HG03095 (cell line): Measurements from ENCODE around the gene LZTR1.
"Not testable (repeated sequence)": the region's sequence is repeated elsewhere in the genome, so short reads cannot be mapped to it uniquely, and the experiment has no call there.

Source experiments
- ATAC-seq: cut with Tn5 transposase; IDR thresholded peaks from one replicate; pipeline ENCODE4 v1.9.1; 2021; ENCODE audit warnings: moderate library complexity; ENCODE audit not compliant: unreplicated experiment

The LZTR1 gene

DNA sequence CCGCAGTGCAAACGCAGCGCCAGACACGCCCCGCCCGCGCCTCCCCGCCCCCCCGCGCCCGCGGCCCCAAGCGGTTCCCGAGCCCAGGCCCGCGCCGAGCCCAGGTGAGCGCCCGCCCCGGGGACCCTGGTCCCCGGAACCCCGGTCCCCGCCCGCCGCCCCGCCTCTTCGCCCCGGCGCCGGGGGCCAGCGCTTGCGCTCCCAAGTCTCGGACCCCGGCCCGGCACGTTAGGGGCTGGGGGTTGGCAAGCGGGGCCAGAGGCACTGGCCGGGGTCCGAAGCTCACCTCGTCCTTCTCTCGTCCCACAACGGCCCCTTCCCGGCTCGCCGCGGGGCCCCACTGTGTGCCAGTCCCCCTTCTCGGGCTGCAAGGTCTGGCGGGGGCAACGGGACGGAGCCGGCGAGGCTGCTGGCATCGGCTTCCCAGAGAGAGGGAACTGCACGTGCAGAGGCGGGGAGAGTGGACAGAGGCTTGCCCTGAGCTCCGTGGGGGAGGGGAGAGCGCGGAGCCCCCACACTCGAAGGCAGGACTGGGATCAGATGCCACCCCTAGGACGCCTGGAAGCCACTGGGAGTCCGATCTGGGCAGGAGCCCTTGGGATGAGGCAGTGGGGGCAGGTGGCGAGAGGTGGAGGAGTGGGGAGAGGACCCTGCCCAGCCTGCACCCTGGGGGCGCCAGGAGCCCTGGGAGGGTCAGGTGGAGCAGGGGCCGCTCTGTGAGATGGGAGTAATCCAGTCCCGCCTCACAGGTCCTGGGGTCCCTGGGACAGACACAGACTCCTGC, 16.8 kb upstream of the LZTR1 start:
- ATAC-seq = no peak

DNA sequence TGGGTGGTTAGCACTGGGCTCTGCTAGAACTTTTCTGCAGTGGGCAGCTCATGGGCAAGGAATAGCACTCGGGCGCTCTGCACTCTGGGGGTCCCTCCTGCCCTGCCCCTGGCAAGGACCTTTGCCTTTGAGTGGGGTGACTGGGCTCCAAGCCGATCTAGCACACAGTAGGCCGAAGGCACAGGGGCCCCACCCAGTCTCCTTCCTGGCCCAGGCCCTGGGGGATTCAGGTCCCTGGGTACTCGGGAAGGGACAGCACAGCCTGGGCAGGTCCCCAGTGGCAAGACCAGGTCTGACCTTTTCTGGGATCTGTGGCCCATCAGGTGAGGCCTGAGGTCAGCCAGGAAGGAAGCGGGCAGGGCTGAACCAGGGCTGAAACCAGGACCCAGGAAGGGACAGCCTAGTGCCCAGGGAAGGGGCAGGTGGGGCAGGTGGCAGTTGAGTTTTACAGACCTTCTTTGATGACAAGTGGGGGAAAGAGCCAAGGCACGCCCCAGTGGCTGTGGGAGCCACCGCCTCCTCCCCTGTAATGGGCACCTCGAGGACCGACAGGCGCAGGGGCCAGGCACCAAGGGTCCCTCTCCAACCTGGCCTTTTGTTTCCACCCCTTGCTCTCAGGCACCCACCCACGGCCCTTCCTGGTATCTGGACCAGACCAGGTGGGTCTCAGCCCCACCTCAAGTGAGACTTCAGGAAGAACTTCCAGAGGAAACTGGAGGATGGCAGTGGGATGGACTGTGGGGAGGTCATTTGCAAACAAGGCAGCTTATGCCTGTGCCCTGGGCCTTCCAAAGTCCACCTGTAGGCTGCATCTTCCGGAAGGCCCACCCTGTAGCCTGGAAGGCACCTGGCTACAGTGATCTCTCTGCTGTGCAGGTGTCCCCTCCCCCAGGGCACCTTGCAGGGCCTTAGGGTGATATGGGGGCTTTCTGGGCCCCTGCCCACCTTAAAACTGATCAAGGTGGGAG, 15.9 kb upstream of the LZTR1 start:
- no peak for ATAC-seq

DNA sequence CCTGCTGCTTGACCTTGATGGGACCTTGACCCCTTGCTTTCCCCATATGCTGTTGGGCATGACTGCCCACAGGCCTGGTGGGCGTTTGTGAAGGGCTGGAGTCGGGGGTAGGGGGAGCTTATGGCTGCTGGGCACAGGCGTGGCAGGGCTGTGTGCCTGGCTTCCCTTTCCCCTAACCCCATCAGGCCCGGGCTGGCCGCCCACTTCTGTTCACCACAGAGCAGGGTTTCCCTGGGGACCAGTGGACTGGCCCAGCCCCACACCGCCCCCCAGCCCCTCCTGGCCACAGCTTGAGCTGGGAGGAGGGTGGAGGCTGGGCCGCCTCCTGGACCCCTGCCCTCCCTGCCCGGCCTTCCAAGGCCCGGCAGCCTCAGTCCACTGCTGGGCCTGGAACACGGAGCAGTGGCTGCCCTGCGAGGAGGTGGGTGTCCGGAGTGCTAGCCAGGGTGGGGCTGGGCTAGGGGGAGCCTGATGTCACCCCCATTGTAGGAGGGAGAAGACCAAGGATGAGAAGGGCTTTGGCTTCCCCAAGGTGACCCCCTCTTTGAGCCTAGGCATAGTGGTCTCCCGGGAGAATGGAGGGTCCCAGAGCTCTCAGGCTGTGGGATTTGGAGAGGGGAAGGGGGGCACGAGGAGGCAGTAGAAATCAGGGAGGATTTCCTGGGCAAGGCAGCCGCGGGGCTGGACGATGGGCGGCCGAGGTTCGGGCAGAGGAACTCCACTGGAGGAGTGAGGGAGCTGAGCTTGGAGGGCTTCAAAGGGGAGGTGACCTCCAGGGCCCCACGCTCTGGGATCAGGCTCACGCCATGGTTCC, 15.0 kb upstream of the LZTR1 start, which contains the start of gene AIFM3:
TSS of gene AIFM3 (plus strand) at position 373 of the 814 bp plus-strand sequence. CDS start 690 bp downstream, outside the sequence.
- no peak for ATAC-seq

DNA sequence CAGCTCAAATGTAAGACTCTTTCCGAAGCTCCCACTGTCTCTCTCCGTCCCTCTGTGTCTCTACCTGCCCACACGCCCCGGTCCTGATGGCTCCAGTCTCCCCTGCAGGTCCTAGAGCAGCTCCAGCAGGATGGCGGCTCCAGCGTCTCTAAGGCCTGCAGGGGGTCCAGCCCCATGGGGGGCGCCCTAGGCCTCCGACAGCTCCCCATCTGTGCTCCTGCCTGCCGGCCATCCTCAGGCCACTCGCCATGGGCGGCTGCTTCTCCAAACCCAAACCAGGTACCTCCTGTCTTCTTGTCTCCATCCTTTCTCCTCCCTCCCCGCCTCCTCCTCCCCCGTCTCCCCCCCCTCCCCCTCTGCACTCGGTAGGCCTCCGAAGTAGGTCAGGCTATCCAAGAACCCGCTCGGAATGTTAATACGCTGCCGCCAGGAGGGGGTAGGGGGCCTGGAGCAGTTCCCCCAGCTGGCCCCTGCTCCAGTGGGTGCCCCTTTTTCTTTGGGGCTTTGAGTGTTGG, 14.3 kb upstream of the LZTR1 start:
- ATAC-seq = no peak

DNA sequence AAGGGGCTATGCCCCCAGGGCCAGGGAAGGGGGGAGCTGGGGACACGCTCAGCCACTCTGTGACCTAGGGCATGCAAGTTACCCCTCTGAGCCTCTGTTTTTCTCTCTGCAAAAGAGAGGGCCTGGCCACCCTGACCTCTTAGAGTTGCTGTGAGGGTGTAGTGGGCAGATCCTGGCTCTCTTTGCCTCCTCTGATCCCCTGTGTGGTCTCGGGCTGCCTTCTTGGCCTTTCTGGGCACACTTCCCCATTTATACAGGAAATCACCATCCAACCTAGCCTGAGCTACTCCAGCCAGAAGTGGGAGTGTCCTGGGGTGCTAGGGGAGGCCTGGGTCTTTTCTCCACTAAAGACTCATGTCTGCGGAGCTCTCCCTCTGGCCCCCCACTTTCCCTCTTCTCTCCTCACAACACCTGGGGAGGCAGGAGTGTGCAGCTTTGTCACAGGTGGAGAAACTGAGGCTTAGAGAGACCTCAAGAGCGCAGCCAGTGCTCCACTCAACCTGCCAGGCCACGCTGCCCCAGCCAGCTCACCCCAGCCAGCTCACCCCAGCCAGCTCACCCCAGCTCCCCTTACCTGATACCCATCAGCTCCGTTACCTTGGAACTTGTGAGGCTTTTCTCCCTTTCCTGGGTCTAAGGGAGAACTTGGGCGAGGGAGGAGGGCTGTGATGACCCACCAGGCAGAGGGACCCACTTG, 13.7 kb upstream of the LZTR1 start:
- no peak for ATAC-seq

DNA sequence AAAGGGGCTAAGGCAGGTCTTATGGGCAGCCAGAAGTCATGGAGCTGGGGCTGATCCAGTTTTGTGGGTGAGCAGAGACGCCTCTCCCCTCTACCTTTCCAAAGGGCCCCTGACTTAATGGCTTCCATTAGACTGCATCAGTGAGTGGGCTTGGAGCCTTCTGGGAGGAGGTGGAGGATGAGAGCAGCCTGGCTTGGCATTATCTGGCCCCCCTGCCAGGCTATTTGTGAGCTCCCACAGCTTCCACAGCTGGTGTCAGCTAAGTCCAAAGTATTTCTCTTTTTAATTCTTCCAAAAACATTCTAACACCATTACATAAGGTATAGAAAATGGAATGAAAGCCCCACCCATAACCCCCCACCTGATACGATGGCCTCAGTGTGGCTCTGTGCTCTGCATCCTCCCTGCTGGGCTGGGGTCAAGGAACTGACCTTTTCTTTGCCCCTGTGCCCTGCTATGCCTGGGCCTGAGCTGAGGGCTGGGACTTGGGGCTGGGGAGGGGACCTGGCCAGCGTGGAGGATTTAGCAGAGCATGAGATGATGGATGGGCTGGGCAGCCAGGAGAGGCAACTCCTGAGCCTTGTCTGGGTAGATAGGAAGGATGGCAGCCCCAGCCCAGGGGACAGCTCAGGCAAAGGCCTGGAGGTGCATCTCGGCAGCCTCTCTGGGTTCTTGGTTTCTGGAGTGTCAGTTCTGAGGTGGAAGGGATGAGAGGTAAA, 11.0 kb upstream of the LZTR1 start:
- ATAC-seq = no peak

DNA sequence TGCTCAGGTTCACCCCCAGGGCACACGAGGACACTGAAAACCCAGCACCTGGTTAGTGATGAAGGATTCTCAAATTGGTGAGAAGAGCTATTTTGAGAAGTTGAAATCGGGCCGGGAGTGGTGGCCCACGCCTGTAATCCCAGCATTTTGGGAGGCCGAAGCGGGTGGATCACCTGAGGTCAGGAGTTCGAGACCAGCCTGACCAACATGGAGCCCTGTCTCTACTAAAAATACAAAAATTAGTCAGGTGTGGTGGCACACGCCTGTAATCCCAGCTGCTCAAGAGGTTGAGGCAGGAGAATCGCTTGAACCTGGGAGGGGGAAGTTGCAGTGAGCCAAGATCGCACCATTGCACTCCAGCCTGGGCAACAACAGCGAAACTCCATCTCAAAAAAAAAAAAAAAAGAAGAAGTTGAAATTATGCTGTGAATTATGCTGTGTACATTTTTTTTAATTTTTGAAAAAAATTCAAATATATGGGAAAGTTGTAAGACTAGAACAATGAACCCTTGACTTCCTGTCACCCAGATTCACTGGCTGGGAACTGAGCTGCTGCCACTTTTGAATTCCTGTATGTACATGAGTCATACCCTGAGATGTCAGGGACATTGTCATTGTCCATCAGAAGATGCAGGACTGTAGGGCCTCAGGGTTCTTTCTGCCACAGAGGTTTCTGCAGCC, 9.9 kb upstream of the LZTR1 start:
- ATAC-seq = not testable (repeated sequence)

DNA sequence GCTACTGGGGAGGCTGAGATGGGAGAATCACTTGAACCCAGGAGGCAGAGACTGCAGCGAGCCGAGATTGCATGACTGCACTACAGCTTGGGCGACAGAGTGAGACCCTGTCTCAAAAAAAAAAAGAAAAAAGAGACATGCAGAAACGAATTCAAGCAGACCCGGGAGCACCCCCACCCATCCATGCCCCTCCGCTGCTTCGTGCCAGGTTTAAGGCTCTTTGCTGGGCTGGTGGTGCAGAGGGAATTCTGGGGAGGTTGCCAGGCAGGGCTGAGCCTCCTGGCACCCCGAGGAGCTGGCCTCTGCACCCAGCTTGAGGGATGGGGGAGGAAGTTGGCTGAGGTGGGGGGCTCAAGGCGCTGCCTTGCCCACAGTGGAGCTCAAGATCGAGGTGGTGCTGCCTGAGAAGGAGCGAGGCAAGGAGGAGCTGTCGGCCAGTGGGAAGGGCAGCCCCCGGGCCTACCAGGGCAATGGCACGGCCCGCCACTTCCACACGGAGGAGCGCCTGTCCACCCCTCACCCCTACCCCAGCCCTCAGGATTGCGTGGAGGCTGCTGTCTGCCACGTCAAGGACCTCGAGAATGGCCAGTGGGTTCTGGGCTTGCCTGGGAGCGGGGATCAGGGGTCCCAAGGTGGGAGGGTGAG, 9.0 kb upstream of the LZTR1 start:
- ATAC-seq = no peak

DNA sequence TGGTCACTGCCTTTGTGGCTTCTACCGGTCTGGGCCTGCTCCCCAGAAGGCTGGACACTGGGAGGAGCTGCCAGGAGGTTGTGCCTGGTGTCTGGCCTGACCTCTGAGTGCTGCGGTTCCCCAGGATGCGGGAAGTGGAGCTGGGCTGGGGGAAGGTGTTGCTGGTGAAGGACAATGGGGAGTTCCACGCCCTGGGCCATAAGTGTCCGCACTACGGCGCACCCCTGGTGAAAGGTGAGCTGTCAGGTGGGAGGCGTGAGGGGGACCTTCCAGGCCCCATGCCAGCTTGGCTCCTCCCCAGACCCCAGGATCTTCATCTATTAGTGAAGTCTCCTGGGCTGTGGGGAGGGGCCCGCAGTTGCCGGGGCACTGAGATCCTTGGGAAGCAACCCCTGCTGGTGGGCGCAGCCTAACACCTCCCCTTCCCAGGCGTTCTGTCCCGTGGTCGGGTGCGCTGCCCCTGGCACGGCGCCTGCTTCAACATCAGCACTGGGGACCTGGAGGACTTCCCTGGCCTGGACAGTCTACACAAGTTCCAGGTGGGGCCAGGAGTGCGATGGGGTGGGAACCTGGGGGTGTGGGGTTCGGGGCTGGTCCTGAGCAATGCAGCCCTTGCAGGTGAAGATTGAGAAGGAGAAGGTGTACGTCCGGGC, 8.3 kb upstream of the LZTR1 start:
- no peak for ATAC-seq

DNA sequence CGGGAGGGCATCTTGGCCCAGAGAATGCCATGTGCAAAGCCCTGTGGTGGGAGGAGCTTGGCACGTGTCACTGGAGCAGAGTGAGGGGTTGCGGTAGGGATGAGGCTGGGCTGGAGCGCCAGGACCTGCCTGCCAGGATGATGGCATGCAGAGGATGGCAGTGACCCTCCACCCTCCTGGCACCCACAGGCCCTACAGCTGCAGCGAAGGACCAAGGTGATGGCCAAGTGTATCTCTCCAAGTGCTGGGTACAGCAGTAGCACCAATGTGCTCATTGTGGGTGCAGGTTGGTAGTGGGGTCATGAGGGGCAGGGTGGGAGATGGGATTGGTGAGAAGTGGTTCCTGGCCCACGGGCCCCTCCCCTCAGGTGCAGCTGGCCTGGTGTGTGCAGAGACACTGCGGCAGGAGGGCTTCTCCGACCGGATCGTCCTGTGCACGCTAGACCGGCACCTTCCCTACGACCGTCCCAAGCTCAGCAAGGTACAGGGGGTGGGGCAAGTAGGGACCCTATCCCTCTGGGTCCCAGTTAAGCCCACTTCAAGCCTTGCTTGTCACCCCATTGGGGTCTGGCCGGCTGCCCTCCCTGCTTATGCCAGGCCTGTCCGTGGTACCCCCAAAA, 7.7 kb upstream of the LZTR1 start:
- no peak for ATAC-seq

DNA sequence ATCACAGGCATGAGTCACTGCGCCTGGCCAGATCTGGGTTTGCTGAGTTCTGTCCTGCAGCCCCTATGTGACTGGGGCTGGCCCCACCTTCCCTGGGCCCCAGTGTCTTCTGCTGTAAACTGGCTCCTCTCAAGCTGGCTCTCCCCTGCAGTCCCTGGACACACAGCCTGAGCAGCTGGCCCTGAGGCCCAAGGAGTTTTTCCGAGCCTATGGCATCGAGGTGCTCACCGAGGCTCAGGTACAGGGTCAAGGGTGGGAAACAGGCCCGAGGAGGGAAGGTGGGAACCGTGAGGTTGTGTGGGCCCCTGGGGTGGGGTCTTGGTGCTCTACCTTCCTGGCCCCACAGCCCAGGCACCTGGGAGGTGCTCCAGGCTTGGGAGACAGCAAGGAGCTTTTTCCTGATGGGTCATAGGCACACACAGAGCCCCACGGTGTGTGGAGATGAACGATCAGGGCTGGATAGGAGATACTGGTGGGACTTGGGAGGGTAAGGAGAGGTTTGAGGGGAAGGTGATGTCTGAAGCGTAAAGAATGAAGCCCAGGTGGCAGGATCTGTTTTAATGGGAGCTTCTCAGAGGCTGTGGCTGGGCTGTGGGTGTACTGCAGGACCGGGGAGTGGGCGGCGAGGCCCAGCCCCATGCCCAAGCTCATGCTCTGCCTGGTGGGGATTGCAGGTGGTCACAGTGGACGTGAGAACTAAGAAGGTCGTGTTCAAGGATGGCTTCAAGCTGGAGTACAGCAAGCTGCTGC, 6.4 kb upstream of the LZTR1 start:
- ATAC-seq = no peak

DNA sequence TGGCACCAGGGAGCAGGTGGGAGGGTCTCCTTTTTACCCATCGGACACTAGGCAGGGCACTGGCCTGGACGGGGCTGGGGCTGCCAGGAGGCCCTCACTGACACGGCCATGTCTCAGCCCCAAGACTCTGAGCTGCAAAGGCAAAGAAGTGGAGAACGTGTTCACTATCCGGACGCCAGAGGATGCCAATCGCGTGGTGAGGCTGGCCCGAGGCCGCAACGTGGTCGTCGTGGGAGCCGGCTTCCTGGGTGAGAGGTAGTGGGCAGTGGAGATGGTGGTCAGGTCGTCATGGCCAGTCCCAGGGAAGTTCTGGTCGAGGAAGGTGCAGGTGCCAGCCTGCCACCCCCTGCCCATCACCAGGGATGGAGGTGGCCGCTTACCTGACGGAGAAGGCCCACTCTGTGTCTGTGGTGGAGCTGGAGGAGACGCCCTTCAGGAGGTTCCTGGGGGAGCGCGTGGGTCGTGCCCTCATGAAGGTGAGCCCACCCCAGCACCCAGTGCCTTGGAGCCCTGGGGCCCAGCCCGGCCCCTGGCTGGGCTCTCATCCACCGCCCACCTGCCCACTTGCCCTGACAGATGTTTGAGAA, 5.7 kb upstream of the LZTR1 start:
- no peak for ATAC-seq

DNA sequence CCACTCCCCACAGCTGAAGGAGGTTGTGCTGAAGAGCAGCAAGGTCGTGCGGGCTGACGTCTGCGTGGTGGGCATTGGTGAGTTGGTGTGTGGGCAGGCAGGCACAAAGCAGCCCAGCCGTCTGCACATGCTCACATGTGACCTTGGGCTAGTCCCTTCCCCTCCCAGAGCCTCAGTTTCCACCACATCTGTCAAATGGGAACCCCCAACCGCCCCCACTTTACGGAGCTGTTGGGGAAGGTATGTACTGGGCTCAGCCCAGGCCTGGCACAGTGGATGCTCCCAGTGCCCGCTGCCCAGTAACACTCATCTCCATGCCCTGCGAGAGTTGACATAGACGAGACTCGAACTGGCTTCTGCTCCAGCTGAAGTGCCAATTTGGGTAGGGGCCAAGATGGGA, 5.1 kb upstream of the LZTR1 start:
- no peak for ATAC-seq

DNA sequence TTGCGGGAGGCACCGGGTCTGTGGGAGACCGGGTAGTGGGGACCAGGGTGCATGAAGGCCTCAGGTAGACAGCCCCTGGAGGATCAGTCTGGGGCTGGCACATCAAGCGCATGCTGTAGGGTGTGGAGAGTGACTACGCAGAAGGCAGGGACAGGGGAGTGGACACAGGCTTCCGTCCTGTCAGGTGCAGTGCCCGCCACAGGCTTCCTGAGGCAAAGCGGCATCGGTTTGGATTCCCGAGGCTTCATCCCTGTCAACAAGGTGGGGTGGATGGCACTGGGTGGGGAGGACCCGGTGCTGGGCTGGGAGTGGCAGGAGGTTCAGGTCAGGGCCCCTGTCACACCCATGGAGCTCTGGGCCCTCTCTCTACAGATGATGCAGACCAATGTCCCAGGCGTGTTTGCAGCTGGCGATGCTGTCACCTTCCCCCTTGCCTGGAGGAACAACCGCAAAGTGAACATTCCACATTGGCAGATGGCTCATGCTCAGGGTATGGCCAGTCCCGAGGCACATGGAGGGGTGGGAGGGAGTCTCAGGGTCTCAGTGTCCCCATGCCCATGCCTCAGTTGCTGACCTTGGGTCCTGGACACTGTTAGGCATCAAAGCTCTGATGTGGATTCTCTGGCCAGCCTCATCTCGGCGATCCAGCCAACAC, 4.5 kb upstream of the LZTR1 start:
- no peak for ATAC-seq

DNA sequence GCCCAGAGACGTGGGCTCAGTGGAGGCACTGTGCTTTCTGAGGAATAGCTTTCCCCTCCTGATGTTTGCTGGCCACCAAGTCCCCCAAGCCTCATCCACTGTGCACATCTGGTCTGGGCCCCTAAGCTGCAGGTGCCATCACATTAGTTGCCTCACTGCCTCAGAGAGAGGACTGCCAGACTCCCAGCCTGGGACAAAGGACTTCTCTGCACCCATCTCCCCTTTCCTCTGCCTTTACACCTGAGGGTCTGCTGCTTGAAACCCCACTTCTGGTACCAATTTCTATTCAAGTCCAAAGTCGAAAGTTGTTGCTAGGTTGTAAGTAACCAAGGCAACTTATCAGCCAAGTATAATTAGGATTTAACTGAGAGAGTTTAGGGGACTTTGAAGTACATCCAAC, 3.7 kb upstream of the LZTR1 start:
- ATAC-seq = no peak

DNA sequence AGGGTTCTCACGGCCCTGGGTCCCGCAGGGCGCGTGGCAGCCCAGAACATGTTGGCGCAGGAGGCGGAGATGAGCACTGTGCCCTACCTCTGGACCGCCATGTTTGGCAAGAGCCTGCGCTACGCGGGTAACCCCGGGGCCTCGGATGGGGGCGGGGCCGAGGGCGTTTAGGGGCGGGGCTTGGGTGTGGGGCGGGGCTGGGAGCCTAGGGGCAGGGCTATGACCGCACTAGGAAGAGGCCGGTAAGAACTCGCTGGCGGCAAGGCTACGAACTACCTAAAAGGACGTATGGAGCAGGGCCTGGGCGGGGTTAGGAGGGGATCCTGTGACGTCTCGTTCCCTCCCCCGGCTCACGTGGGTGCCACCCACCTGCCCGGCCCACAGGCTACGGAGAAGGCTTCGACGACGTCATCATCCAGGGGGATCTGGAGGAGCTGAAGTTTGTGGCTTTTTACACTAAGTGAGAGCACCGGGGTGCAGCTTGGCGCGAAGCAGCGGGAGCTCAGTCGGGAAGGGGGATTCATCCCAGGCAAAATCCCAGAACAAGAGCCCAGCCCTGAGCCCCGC, 2.8 kb upstream of the LZTR1 start:
- ATAC-seq = no peak
